Measurements from ENCODE around the gene MICOS13. TPM values are rescaled to one million over a fixed set of nuclear protein-coding genes. Genes with fewer than 3 reads are reported as not detected.
A peak's percentile ranks its signal among the peaks of the same experiment; 100 is the strongest.

The MICOS13 gene
- total and polyA plus RNA-seq, 2 donors from 2014 or later = 74.6 to 244 TPM

- DNase-seq (peak in 2 of 5 donors; percentile 65 to 67), FAIRE-seq (no peak)
- TF ChIP-seq CTCF (IDR thresholded peaks at IDR 0.05; ENCODE audit: borderline replicate concordance, extremely low read depth, insufficient read depth) = no peak
- no peaks in the 10 kb centered on the region for H3K27me3 ChIP-seq (ENCODE audit: control insufficient read depth, insufficient read depth, low read length)
- no peak overlapping the region for H3K27ac ChIP-seq (ENCODE audit: low read depth in 2 of 2, low read length in 2 of 2)
- H3K4me3 ChIP-seq (ENCODE audit: low read length in 3 of 3) = no peak overlapping the region
- intact Hi-C loops (cut with DNase I) = no loop called here
- peaks cover 0 to 6% (median 6%) of the 10 kb centered on the region in 3 donors for H3K4me1 ChIP-seq (ENCODE audit: control insufficient read depth in 2 of 3, insufficient read depth in 2 of 3, low read depth in 1 of 3, low read length in 3 of 3)
- no peaks in the 10 kb centered on the region for H3K9me3 ChIP-seq (ENCODE audit: control insufficient read depth in 2 of 3, insufficient read depth in 1 of 3, low read length in 3 of 3)
- peaks cover 14 to 64% (median 48%) of the 10 kb centered on the region in 3 donors for H3K36me3 ChIP-seq (ENCODE audit: control insufficient read depth in 2 of 3, insufficient read depth in 3 of 3, low read length in 3 of 3)
- H3K9ac ChIP-seq (ENCODE audit: low read length in 3 of 3) = no peak overlapping the region
These were observed 12.5 kb downstream of the MICOS13 start for GRCh38 chr19:5667751-5668271.

GRCh38 chr19:5666921-5667610, 13.2 kb downstream of the MICOS13 start:
- no peak overlapping the region for H3K27ac ChIP-seq (ENCODE audit: low read depth in 2 of 2, low read length in 2 of 2)
- FAIRE-seq (no peak), DNase-seq (peak in 1 of 5 donors; percentile 68)
- no peak overlapping the region for H3K9ac ChIP-seq (ENCODE audit: low read length in 3 of 3)
- H3K4me1 ChIP-seq (ENCODE audit: control insufficient read depth in 2 of 3, insufficient read depth in 2 of 3, low read depth in 1 of 3, low read length in 3 of 3) = peaks cover 0 to 6% (median 6%) of the 10 kb centered on the region in 3 donors
- H3K9me3 ChIP-seq (ENCODE audit: control insufficient read depth in 2 of 3, insufficient read depth in 1 of 3, low read length in 3 of 3) = no peaks in the 10 kb centered on the region
- H3K27me3 ChIP-seq (ENCODE audit: control insufficient read depth, insufficient read depth, low read length) = no peaks in the 10 kb centered on the region
- H3K36me3 ChIP-seq (ENCODE audit: control insufficient read depth in 2 of 3, insufficient read depth in 3 of 3, low read length in 3 of 3) = peaks cover 14 to 67% (median 48%) of the 10 kb centered on the region in 3 donors
- H3K4me3 ChIP-seq (ENCODE audit: low read length in 3 of 3) = no peak overlapping the region
- intact Hi-C loops (cut with DNase I) = no loop called here
- no peak for TF ChIP-seq CTCF (IDR thresholded peaks at IDR 0.05; ENCODE audit: borderline replicate concordance, extremely low read depth, insufficient read depth)

- FAIRE-seq (no peak), DNase-seq (peak in 3 of 5 donors; percentile 26 to 53 (median 49))
- peaks cover 14 to 70% (median 55%) of the 10 kb centered on the region in 3 donors for H3K36me3 ChIP-seq (ENCODE audit: control insufficient read depth in 2 of 3, insufficient read depth in 3 of 3, low read length in 3 of 3)
- peaks cover 0 to 6% (median 6%) of the 10 kb centered on the region in 3 donors for H3K4me1 ChIP-seq (ENCODE audit: control insufficient read depth in 2 of 3, insufficient read depth in 2 of 3, low read depth in 1 of 3, low read length in 3 of 3)
- no peaks in the 10 kb centered on the region for H3K27me3 ChIP-seq (ENCODE audit: control insufficient read depth, insufficient read depth, low read length)
- intact Hi-C loops (cut with DNase I) = no loop called here
- H3K27ac ChIP-seq (ENCODE audit: low read depth in 2 of 2, low read length in 2 of 2) = peak overlapping the region in 1 of 2 donors; percentile 28
- H3K9ac ChIP-seq (ENCODE audit: low read length in 3 of 3) = no peak overlapping the region
- H3K9me3 ChIP-seq (ENCODE audit: control insufficient read depth in 2 of 3, insufficient read depth in 1 of 3, low read length in 3 of 3) = no peaks in the 10 kb centered on the region
- H3K4me3 ChIP-seq (ENCODE audit: low read length in 3 of 3) = no peak overlapping the region
- no peak for TF ChIP-seq CTCF (IDR thresholded peaks at IDR 0.05; ENCODE audit: borderline replicate concordance, extremely low read depth, insufficient read depth)
These were observed 14.4 kb downstream of the MICOS13 start for GRCh38 chr19:5665781-5666513.

Data from kidney (tissue), 14 donors.